Effector memory CD4-positive, alpha-beta T cell (primary cell): Measurements from ENCODE around the gene NOP9.

Source experiments
- DNase-seq, 3 donors: peaks; one replicate each; pipeline ENCODE4 v3.0.0-alpha.2; 2020
- H3K27ac ChIP-seq: 2 replicates; pipeline ENCODE4 v1.7.0; 2013; ENCODE audit warnings: mild to moderate bottlenecking, low read length, moderate library complexity; ENCODE audit not compliant: insufficient read depth, poor library complexity, severe bottlenecking
- H3K27me3 ChIP-seq: replicated peaks from 2 replicates; pipeline ENCODE4 v1.7.0; 2013; ENCODE audit warnings: mild to moderate bottlenecking, low read length; ENCODE audit not compliant: insufficient read depth, control insufficient read depth, poor library complexity, severe bottlenecking
- H3K36me3 ChIP-seq: 2 replicates; pipeline ENCODE4 v1.7.0; 2013; ENCODE audit warnings: mild to moderate bottlenecking, low read length, moderate library complexity; ENCODE audit not compliant: control insufficient read depth, insufficient read depth
- H3K4me1 ChIP-seq: 2 replicates; pipeline ENCODE4 v1.7.0; 2013; ENCODE audit warnings: low read length, mild to moderate bottlenecking; ENCODE audit not compliant: control insufficient read depth, insufficient read depth, poor library complexity, severe bottlenecking
- H3K4me3 ChIP-seq: 2 replicates; pipeline ENCODE4 v1.7.0; 2013; ENCODE audit warnings: low read length, low read depth, mild to moderate bottlenecking; ENCODE audit not compliant: insufficient read depth, poor library complexity, severe bottlenecking
- H3K9me3 ChIP-seq: 2 replicates; pipeline ENCODE4 v1.7.0; 2013; ENCODE audit warnings: mild to moderate bottlenecking, low read length, moderate library complexity; ENCODE audit not compliant: control insufficient read depth
- total RNA-seq, 3 donors: gene quantifications; one replicate each; lab custom pipeline; 2026; lab: John Stamatoyannopoulos, UW

The NOP9 gene, protein sequence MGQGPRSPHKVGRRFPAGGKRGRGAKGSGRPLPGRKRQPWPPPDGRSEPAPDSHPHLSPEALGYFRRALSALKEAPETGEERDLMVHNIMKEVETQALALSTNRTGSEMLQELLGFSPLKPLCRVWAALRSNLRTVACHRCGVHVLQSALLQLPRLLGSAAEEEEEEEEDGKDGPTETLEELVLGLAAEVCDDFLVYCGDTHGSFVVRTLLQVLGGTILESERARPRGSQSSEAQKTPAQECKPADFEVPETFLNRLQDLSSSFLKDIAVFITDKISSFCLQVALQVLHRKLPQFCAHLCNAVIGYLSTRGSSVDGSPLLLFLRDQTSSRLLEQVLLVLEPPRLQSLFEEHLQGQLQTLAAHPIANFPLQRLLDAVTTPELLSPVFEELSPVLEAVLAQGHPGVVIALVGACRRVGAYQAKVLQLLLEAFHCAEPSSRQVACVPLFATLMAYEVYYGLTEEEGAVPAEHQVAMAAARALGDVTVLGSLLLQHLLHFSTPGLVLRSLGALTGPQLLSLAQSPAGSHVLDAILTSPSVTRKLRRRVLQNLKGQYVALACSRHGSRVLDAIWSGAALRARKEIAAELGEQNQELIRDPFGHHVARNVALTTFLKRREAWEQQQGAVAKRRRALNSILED
- total RNA-seq = 65.0 to 75.5 (median 65.5) reads per million in 3 donors

DNA sequence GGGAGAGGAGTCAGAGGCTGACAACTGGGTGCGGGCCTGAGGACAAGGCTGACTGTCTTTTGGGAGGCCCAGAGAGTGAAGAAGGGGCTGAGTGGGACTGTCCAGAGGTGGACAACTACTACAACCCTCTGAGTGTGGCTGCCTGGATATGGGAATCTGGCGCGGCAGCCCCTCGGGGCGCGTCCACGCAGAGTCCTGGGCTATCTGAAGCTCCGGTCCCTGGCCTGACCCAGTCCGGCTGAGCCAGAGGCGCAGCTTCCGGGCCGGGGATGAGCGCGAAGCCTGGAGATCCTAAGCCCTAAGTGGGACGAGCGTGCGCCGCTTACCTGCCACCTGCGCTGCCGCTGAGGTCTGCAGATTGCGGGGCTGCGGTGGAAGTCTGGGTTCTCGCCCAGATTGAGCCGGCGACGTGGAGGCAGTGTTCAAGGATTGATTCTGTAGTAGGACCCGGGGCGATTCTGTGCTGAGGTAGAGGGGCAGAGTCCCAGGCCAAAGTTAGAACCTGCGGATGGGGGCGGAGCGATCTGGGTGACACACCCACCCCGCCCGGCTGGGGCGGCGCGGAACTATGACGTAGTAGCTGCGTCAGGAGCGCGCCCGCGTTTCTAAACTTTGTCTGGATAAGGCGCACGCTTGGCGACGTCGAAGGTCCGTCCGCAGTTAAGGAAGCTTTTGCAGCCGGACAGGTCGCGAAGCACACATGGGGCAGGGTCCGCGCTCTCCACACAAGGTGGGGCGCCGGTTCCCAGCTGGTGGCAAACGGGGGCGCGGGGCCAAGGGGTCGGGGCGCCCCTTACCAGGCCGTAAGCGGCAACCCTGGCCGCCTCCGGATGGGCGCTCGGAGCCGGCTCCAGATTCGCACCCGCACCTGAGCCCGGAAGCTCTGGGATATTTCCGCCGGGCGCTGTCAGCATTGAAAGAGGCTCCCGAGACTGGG is at the start of gene NOP9, which contains the start of gene DHRS1:
TSS of gene NOP9 (plus strand) at position 596 of the 937 bp plus-strand sequence. CDS start at position 701, 105 bp downstream.
TSS of gene DHRS1 (minus strand) at position 526 of the 937 bp plus-strand sequence. CDS start 674 bp downstream, outside the sequence.
- Histone ChIP-seq H3K4me3 (peak within 1 kb of the TSS; percentile 69), H3K36me3 (peaks cover 46% of the 10 kb centered on the region)

DNA sequence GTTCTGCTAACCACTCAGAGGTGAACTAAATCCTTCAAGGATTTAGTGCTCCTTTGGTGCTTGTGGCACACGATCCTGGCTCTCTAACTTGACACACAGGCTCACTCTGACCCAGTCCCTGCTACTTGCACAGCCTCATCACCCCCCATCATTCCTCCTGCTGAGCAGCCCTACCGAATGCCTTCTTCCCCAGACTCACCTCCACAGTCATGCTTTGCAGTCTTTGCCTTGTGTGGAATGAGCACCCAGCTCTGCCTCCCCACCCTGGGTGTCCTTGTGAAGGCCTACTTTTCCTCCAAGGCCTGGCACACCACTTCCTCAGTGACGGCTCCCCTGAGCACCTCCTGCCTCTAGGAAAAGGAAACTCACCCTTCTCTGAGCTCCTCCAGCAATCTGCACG is 49.3 kb upstream of the NOP9 start:
- no peak overlapping the region for H3K4me3 ChIP-seq

More for the DNA sequence above, at the start of gene NOP9, which contains the start of gene DHRS1:
- H3K27me3 ChIP-seq = no peaks in the 10 kb centered on the region
- peak; percentile 86 to 88 (median 87) for DNase-seq
- H3K27ac ChIP-seq = peak within 1 kb of the TSS; percentile 86
- no peaks in the 10 kb centered on the region for H3K9me3 ChIP-seq
- H3K4me1 ChIP-seq = peaks cover 24% of the 10 kb centered on the region

DNA sequence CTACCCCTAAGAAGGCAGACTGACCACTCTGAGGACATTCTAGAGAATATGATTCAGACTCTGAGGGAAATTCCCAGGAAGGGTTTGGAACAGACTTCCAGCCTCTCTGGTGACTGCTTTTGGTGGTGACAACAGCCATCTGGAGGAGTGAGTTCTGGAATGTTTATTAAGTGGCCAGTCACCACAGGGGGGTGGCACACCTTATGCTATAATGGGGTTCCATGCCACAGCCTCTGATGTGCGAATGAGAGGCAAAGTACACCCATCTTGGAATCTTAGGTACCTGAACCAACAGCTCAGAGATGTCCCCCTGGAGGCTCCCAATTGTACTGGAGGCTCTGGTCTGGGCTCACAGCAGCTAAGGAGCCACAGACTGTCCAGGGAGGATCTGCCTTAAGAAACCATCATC is 47.8 kb upstream of the NOP9 start:
- Histone ChIP-seq H3K4me3 (no peak overlapping the region), H3K9me3 (no peaks in the 10 kb centered on the region), H3K4me1 (no peaks in the 10 kb centered on the region), H3K27ac (no peak overlapping the region), H3K36me3 (peaks cover 5% of the 10 kb centered on the region), H3K27me3 (no peaks in the 10 kb centered on the region)
- DNase-seq = no peak

More for the DNA sequence above, 49.3 kb upstream of the NOP9 start:
- no peaks in the 10 kb centered on the region for H3K4me1 ChIP-seq
- no peak overlapping the region for H3K27ac ChIP-seq
- no peak for DNase-seq
- peaks cover 4% of the 10 kb centered on the region for H3K36me3 ChIP-seq
- no peaks in the 10 kb centered on the region for H3K27me3 ChIP-seq
- H3K9me3 ChIP-seq = no peaks in the 10 kb centered on the region

DNA sequence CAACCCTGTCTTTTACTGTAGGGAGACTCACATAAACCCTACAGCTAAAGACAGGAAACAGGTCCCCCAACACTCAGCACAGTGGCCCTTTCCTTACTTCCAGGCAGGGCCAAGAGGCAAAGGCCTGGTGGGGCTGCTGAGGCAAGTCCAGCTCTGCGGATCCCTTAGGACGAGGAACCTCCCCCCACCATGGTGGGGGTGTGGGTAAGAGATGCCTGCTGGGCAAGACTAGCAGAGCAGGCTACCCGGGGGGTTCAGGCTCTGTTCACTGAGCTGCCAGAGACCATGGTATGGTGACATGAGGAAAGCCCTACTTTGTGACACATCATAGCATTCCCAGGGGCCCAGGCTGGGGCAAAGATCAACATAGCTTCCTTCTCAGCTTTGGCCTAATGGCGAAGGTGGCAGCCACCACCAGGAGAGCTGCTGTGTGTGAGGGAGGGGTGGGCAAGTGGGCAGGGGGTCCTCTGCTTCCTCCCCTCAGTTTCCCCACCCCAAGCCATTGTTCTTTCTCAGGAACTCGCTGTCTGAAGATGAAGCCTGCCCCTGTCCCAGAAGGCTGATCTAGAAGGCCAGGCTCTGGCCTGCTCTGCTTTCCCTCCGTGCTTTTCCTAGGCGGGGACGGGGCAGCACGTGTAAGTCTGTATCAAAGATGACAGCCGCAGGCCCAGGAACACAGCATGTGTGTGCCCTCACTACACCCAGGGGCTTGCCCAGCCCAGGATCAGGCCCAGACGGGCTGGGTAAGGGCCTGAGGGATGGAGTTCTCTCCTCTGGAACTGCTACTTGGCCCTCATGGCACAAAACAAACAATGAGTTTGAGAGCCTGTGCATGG is 47.1 kb upstream of the NOP9 start:
- DNase-seq = no peak
- Histone ChIP-seq H3K27me3 (no peaks in the 10 kb centered on the region), H3K9me3 (no peaks in the 10 kb centered on the region), H3K36me3 (peaks cover 5% of the 10 kb centered on the region), H3K4me3 (no peak overlapping the region), H3K4me1 (no peaks in the 10 kb centered on the region), H3K27ac (no peak overlapping the region)

DNA sequence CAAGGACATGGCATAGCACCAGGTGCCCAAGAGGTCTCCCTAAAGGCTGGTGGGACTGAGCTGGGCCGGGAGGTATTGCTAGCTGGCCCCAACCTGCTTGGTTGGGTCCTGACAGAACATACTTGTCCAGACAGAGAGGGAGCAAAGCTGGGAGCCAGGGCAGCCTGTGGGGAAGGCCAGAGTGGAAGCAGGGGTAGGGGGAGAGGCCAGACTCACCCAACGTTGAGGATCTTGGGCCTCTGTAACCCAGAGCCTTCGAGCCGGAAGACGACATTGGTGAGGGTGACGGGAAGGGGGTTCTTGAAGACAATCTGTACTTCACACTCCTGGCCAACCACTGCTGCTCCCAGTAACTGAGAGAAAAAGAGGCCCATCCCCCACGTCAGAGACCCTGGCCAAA is 45.7 kb upstream of the NOP9 start:
- no peaks in the 10 kb centered on the region for H3K4me1 ChIP-seq
- no peak overlapping the region for H3K27ac ChIP-seq
- H3K27me3 ChIP-seq = no peaks in the 10 kb centered on the region
- H3K4me3 ChIP-seq = no peak overlapping the region
- peaks cover 5% of the 10 kb centered on the region for H3K36me3 ChIP-seq
- DNase-seq = no peak
- no peaks in the 10 kb centered on the region for H3K9me3 ChIP-seq

DNA sequence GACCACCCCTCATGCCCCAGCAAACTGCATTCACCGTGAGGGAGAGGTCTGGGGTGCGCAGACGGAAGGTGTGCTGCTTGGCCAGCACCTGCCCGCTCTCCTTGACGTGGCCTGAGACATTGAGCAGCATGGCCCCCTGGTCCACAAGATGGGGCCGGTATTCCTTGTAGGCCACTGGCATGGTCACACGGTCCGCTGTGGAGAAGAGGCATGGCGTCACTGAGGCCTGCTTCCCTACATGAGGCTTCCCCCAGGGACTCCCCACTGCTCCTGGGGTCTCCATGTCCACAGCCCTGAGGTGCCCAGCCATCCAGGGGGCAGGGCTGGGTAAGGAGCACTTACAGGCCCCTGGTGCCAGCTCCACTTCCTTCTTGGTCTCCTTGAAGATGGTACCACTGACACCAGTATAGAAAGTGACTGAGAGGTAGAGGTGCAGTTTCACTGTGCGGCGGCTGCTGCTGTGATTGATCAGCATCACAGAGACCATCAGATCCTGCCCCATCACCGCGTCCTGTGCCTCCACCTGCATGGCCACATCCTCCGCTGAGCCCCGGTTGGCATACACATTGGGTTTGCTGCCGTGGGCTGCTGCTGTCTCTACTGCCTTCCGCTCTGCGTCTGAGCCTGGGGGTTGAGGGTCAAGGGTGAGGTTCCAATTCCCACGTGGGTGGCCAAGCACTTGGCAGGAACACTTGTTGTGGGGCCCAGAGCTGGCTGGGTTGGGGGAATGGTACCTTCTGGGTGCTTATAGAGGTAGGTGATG is 44.8 kb upstream of the NOP9 start:
- no peaks in the 10 kb centered on the region for H3K4me1 ChIP-seq
- peaks cover 8% of the 10 kb centered on the region for H3K36me3 ChIP-seq
- H3K27me3 ChIP-seq = no peaks in the 10 kb centered on the region
- no peak overlapping the region for H3K4me3 ChIP-seq
- H3K9me3 ChIP-seq = no peaks in the 10 kb centered on the region
- H3K27ac ChIP-seq = no peak overlapping the region
- no peak for DNase-seq

DNA sequence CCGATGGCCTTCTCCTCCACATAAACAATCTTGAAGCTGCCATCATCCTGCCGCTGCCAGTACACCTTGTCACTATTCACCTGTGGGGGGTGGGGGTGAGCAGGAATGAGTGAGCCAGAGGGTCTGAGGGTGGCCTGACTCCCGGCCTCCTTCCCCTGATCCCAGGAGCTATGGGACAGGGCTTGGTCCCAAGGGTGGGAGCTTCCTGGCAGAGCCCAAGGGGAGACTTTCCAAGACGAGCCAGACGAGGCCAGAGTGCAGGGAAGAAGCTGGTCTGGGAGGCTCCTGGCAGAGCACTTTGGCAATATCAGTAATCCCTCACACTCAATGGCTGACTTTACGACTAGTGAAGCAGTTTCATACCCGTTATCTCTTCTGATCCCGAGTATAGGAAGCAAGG is 44.2 kb upstream of the NOP9 start:
- DNase-seq = no peak
- H3K4me3 ChIP-seq = no peak overlapping the region
- no peaks in the 10 kb centered on the region for H3K4me1 ChIP-seq
- H3K27me3 ChIP-seq = no peaks in the 10 kb centered on the region
- H3K27ac ChIP-seq = no peak overlapping the region
- no peaks in the 10 kb centered on the region for H3K9me3 ChIP-seq
- peaks cover 8% of the 10 kb centered on the region for H3K36me3 ChIP-seq

DNA sequence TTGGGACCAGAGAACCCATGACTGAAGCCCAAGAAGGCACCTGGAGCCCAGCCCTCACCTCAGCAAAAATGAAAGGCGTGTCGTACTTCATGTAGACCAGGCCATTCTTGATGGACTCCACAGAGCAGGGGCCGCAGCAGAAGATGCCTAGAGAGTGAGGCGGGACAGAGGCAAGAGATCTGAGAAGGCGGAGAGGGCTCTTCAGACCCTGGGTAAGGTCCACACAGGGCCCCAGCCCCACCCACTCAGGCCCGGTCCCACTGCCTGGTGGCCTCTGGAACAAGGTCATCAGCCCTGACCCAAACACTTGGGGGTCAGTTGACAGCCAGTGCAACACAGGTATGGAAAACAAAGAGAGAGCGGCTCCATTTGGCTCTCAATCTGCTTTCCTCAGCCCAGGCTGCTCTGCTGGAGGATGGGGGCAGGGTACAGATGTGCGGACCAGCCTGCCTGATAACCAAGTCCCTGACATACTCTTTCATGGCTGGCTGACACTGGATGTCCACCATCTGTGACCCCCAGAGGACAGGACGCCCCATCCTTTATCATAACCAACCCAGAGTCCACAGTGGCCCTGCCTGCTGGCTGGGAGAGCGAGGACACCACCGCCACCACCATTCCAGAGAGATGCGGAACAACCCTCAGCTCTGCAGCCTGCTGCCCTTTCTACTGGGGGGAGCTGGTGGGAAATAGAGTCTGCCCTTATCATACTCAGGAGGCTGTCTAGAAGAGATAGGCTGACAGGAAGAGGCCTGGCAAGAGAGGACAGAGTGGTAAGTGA is 43.5 kb upstream of the NOP9 start:
- no peak overlapping the region for H3K4me3 ChIP-seq
- no peak for DNase-seq
- H3K27me3 ChIP-seq = no peaks in the 10 kb centered on the region
- H3K4me1 ChIP-seq = no peaks in the 10 kb centered on the region
- H3K36me3 ChIP-seq = peaks cover 8% of the 10 kb centered on the region
- H3K27ac ChIP-seq = no peak overlapping the region
- H3K9me3 ChIP-seq = no peaks in the 10 kb centered on the region
